HEK293T (cell line): ENCODE results near the gene SPRN.

Experiments
- ARNT ChIP-seq: fragments of 450-650 bp; IDR thresholded peaks from 2 replicates; pipeline ENCODE4 v1.6.1; 2017; ENCODE audit warnings: mild to moderate bottlenecking
- HDGF ChIP-seq: fragments of 450-650 bp; IDR thresholded peaks from 2 replicates; pipeline ENCODE4 v1.6.1; 2017; ENCODE audit warnings: antibody characterized with exemption, borderline replicate concordance
- NFRKB ChIP-seq: fragments of 450-650 bp; IDR thresholded peaks from 2 replicates; pipeline ENCODE4 v1.6.1; 2016; ENCODE audit warnings: mild to moderate bottlenecking, moderate library complexity
- SP1 ChIP-seq: fragments of 450-650 bp; IDR thresholded peaks from 2 replicates; pipeline ENCODE4 v1.6.1; 2017

- TF ChIP-seq HDGF = no peak
- no peak for TF ChIP-seq ARNT
- no peak for TF ChIP-seq SP1
- no peak for TF ChIP-seq NFRKB
Observed at GRCh38 chr10:133415752-133416151, 8.7 kb downstream of the SPRN start.
